Liver (tissue), 9 donors: ENCODE measurements around the gene ZNF710. TPM values are rescaled to one million over a fixed set of nuclear protein-coding genes. Genes with fewer than 3 reads are reported as not detected.

Experiments
- DNase-seq: peaks from one replicate; pipeline ENCODE4 v3.0.0-alpha.2; 2017; ENCODE audit warnings: low spot score
- H3K27ac ChIP-seq, 2 donors: one replicate each; pipeline ENCODE4 v1.7.0; 2013; ENCODE audit warnings: inconsistent platforms in 2 of 2, low read length in 2 of 2, control low read depth in 1 of 2, low read depth in 1 of 2, mild to moderate bottlenecking in 1 of 2
- H3K27me3 ChIP-seq, 4 donors: one replicate each; pipeline versions ENCODE4 v1.6.1 to v1.7.0; 2013; ENCODE audit warnings: low read length in 3 of 4, inconsistent platforms in 1 of 4, mild to moderate bottlenecking in 1 of 4, moderate library complexity in 1 of 4; ENCODE audit not compliant: control insufficient read depth in 4 of 4, insufficient read depth in 4 of 4
- H3K36me3 ChIP-seq, 4 donors: one replicate each; pipeline versions ENCODE4 v1.6.1 to v1.7.0; 2013; ENCODE audit warnings: low read length in 3 of 4, mild to moderate bottlenecking in 3 of 4, low read depth in 1 of 4, moderate library complexity in 1 of 4; ENCODE audit not compliant: control insufficient read depth in 4 of 4, insufficient read depth in 3 of 4
- H3K4me1 ChIP-seq, 4 donors: one replicate each; pipeline versions ENCODE4 v1.6.1 to v1.7.0; 2013; ENCODE audit warnings: low read length in 3 of 4, mild to moderate bottlenecking in 3 of 4, moderate library complexity in 1 of 4; ENCODE audit not compliant: control insufficient read depth in 4 of 4, insufficient read depth in 4 of 4
- H3K4me3 ChIP-seq, 3 donors: one replicate each; pipeline versions ENCODE4 v1.6.1 to v1.7.0; 2013; ENCODE audit warnings: low read length in 3 of 3, control low read depth in 1 of 3, low read depth in 1 of 3, mild to moderate bottlenecking in 1 of 3
- H3K9ac ChIP-seq, 2 donors: one replicate each; pipeline ENCODE4 v1.7.0; 2013; ENCODE audit warnings: low read length in 2 of 2, mild to moderate bottlenecking in 2 of 2, moderate library complexity in 2 of 2, control low read depth in 1 of 2, low read depth in 1 of 2
- H3K9me3 ChIP-seq, 4 donors: one replicate each; pipeline versions ENCODE4 v1.6.1 to v1.7.0; 2013; ENCODE audit warnings: low read length in 3 of 4; ENCODE audit not compliant: control insufficient read depth in 4 of 4
- CTCF ChIP-seq: fragments of 150-350 bp; IDR thresholded peaks from 2 replicates; pipeline ENCODE4 v1.5.1; 2017; ENCODE audit warnings: improper control_type of control experiment, low read depth, low read length; ENCODE audit not compliant: missing input control
- EGR1 ChIP-seq, 2 donors: IDR thresholded peaks; 2 replicates each; pipeline ENCODE4 v1.6.1; 2016 to 2018; ENCODE audit warnings: antibody characterized with exemption in 2 of 2, low read depth in 2 of 2
- FOXA1 ChIP-seq: IDR thresholded peaks from 2 replicates; pipeline ENCODE4 v1.6.1; 2016; ENCODE audit warnings: antibody characterized with exemption
- FOXA2 ChIP-seq: IDR thresholded peaks from 2 replicates; pipeline ENCODE4 v1.6.1; 2016; ENCODE audit warnings: antibody characterized with exemption
- GABPA ChIP-seq, 2 donors: IDR thresholded peaks in 1 of 2; conservative IDR thresholded peaks in 1 of 2; 2 replicates each; pipeline ENCODE4 v1.6.1; 2016; ENCODE audit warnings: antibody characterized with exemption in 2 of 2, mild to moderate bottlenecking in 1 of 2, moderate library complexity in 1 of 2
- HNF4A ChIP-seq, 2 donors: conservative IDR thresholded peaks; 2 replicates each; pipeline ENCODE4 v1.6.1; 2016; ENCODE audit warnings: antibody characterized with exemption in 2 of 2, mild to moderate bottlenecking in 2 of 2
- HNF4G ChIP-seq: IDR thresholded peaks from 2 replicates; pipeline ENCODE4 v1.6.1; 2016; ENCODE audit warnings: antibody characterized with exemption
- JUND ChIP-seq, 2 donors: IDR thresholded peaks; 2 replicates each; pipeline ENCODE4 v1.6.1; 2016; ENCODE audit warnings: antibody characterized with exemption in 2 of 2
- NR2F2 ChIP-seq: IDR thresholded peaks from 2 replicates; pipeline ENCODE4 v1.6.1; 2016; ENCODE audit warnings: antibody characterized with exemption
- RAD21 ChIP-seq, 2 donors: IDR thresholded peaks; 2 replicates each; pipeline ENCODE4 v1.6.1; 2016; ENCODE audit warnings: antibody characterized with exemption in 2 of 2, mild to moderate bottlenecking in 2 of 2
- RXRA ChIP-seq, 2 donors: IDR thresholded peaks; 2 replicates each; pipeline ENCODE4 v1.6.1; 2017 to 2018; ENCODE audit warnings: antibody characterized with exemption in 2 of 2, mild to moderate bottlenecking in 1 of 2
- SP1 ChIP-seq: IDR thresholded peaks from 2 replicates; pipeline ENCODE4 v1.6.1; 2018; ENCODE audit warnings: antibody characterized with exemption, mild to moderate bottlenecking
- TAF1 ChIP-seq: conservative IDR thresholded peaks from 2 replicates; pipeline ENCODE4 v1.6.1; 2016; ENCODE audit warnings: antibody characterized with exemption, mild to moderate bottlenecking
- YY1 ChIP-seq: IDR thresholded peaks from 2 replicates; pipeline ENCODE4 v1.6.1; 2016; ENCODE audit warnings: antibody characterized with exemption, mild to moderate bottlenecking
- ZBTB33 ChIP-seq: IDR thresholded peaks from 2 replicates; pipeline ENCODE4 v1.6.1; 2016; ENCODE audit warnings: antibody characterized with exemption
- WGBS: extraction: QIAGEN DNeasy Blood & Tissue Kit; methylation state at CpG from one replicate; pipeline ENCODE4 v1.1.7; 2013; 5-methylcytosine and 5-hydroxymethylcytosine counted together
- polyA plus RNA-seq, 2 donors: library from polyadenylated mRNA; stranded (reverse) in 1 of 2; unstranded in 1 of 2; fragments of 200-250 nt in 1 of 2; fragments of >200 nt in 1 of 2; fragmentation: Nextera tagmentation in 1 of 2; extraction: Ambion mirVana in 1 of 2; gene quantifications; one replicate each; pipeline versions ENCODE4 v1.2.1 to v1.2.3, GENCODE V29; 2013 to 2015
- total RNA-seq, 2 donors: library from RNA; depleted of rRNA; stranded (reverse); fragments of >200 nt; gene quantifications; one replicate each; pipeline ENCODE4 v1.2.3, GENCODE V29; 2014
- TF ChIP-seq, protein P1 (sequence below): IDR thresholded peaks from 2 replicates; pipeline ENCODE4 v1.6.1; 2016; ENCODE audit warnings: antibody characterized with exemption
- TF ChIP-seq, protein P2 (sequence below): IDR thresholded peaks from 2 replicates; pipeline ENCODE4 v1.6.1; 2016; ENCODE audit warnings: antibody characterized with exemption, mild to moderate bottlenecking
- TF ChIP-seq, protein P3 (sequence below): IDR thresholded peaks from 2 replicates; pipeline ENCODE4 v1.6.1; 2016; ENCODE audit warnings: antibody characterized with exemption
- donor health status: healthy.
- donor health status: healthy.
- donor health status: healthy.
- donor health status: healthy.
- donor health status: healthy.

ZNF710 gene
- total and polyA plus RNA-seq, 4 donors = 1.9 to 15.3 (median 5.4) TPM

GRCh38 chr15:90029024-90029423 lies 27.9 kb downstream of the ZNF710 start:
- H3K4me1 ChIP-seq = peaks cover 4 to 30% (median 22%) of the 10 kb centered on the region in 4 donors
- H3K27ac ChIP-seq = peak overlapping the region; percentile 52 to 86
- H3K36me3 ChIP-seq = no peaks in the 10 kb centered on the region
- TF ChIP-seq, protein P1, sequence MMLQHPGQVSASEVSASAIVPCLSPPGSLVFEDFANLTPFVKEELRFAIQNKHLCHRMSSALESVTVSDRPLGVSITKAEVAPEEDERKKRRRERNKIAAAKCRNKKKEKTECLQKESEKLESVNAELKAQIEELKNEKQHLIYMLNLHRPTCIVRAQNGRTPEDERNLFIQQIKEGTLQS = no peak
- TF ChIP-seq RXRA (IDR thresholded peaks at IDR 0.05) (peak; percentile 42 to 82), HNF4A (conservative IDR thresholded peaks at IDR 0.05) (peak; percentile 94 to 95), CTCF (no peak), RAD21 (IDR thresholded peaks at IDR 0.05) (peak; percentile 39 to 45), NR2F2 (no peak), EGR1 (IDR thresholded peaks at IDR 0.05; ENCODE audit: low read depth in 2 of 2) (peak; percentile 26 to 62), JUND (IDR thresholded peaks at IDR 0.05) (peak in 1 of 2 donors; percentile 64), GABPA (IDR thresholded peaks at IDR 0.05 in 1 of 2, conservative IDR thresholded peaks at IDR 0.05 in 1 of 2) (peak; percentile 9 to 40), SP1 (peak; percentile 74), TAF1 (no peak), YY1 (peak; percentile 55), ZBTB33 (peak; percentile 75), FOXA1 (peak; percentile 38), FOXA2 (peak; percentile 70), HNF4G (peak; percentile 89)
- TF ChIP-seq, protein P2, sequence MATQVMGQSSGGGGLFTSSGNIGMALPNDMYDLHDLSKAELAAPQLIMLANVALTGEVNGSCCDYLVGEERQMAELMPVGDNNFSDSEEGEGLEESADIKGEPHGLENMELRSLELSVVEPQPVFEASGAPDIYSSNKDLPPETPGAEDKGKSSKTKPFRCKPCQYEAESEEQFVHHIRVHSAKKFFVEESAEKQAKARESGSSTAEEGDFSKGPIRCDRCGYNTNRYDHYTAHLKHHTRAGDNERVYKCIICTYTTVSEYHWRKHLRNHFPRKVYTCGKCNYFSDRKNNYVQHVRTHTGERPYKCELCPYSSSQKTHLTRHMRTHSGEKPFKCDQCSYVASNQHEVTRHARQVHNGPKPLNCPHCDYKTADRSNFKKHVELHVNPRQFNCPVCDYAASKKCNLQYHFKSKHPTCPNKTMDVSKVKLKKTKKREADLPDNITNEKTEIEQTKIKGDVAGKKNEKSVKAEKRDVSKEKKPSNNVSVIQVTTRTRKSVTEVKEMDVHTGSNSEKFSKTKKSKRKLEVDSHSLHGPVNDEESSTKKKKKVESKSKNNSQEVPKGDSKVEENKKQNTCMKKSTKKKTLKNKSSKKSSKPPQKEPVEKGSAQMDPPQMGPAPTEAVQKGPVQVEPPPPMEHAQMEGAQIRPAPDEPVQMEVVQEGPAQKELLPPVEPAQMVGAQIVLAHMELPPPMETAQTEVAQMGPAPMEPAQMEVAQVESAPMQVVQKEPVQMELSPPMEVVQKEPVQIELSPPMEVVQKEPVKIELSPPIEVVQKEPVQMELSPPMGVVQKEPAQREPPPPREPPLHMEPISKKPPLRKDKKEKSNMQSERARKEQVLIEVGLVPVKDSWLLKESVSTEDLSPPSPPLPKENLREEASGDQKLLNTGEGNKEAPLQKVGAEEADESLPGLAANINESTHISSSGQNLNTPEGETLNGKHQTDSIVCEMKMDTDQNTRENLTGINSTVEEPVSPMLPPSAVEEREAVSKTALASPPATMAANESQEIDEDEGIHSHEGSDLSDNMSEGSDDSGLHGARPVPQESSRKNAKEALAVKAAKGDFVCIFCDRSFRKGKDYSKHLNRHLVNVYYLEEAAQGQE = peak; percentile 39
- TF ChIP-seq, protein P3, sequence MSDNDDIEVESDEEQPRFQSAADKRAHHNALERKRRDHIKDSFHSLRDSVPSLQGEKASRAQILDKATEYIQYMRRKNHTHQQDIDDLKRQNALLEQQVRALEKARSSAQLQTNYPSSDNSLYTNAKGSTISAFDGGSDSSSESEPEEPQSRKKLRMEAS = peak; percentile 75
- no peak overlapping the region for H3K4me3 ChIP-seq
- no peak overlapping the region for H3K9ac ChIP-seq
- H3K9me3 ChIP-seq = no peaks in the 10 kb centered on the region
- WGBS = 32% methylated on average over 1 of the region's 1 CpG
- no peak for DNase-seq
- H3K27me3 ChIP-seq = no peaks in the 10 kb centered on the region
